GM19025 (cell line): ENCODE measurements around the gene LGALS3.
"Not testable (repeated sequence)": the region's sequence is repeated elsewhere in the genome, so short reads cannot be mapped to it uniquely, and the experiment has no call there.

ENCODE experiments used
- ATAC-seq: cut with Tn5 transposase; IDR thresholded peaks from one replicate; pipeline ENCODE4 v1.9.1; 2021; ENCODE audit warnings: mild to moderate bottlenecking, low read depth, moderate library complexity; ENCODE audit not compliant: unreplicated experiment

LGALS3 gene

GRCh38 chr14:55129086-55129427 lies at the start of gene LGALS3:
Gene LGALS3, plus strand, starts transcription at chr14:55129252. Its CDS starts 8,122 bp downstream, at chr14:55137374.
- ATAC-seq = peak; percentile 76

- ATAC-seq = not testable (repeated sequence)
These were observed 49.1 kb upstream of the LGALS3 start for GRCh38 chr14:55079961-55080360.

GRCh38 chr14:55084401-55085059 lies 44.5 kb upstream of the LGALS3 start:
- ATAC-seq = no peak

GRCh38 chr14:55085060-55085660 lies 43.9 kb upstream of the LGALS3 start:
- no peak for ATAC-seq

GRCh38 chr14:55086938-55087337 lies 42.1 kb upstream of the LGALS3 start:
- ATAC-seq = no peak

GRCh38 chr14:55088356-55088755 lies 40.7 kb upstream of the LGALS3 start:
- ATAC-seq = no peak

- ATAC-seq = no peak
These were observed 36.7 kb upstream of the LGALS3 start for GRCh38 chr14:55092341-55092740.

- no peak for ATAC-seq
These were observed 34.5 kb upstream of the LGALS3 start for GRCh38 chr14:55094292-55095157.

- peak; percentile 65 for ATAC-seq
These were observed 31.0 kb upstream of the LGALS3 start for GRCh38 chr14:55097881-55098560.

GRCh38 chr14:55098561-55098898 lies 30.5 kb upstream of the LGALS3 start:
- no peak for ATAC-seq

- ATAC-seq = no peak
These were observed 29.3 kb upstream of the LGALS3 start for GRCh38 chr14:55099756-55100155.

GRCh38 chr14:55101698-55102097 lies 27.4 kb upstream of the LGALS3 start:
- no peak for ATAC-seq

- ATAC-seq = peak; percentile 68
These were observed 26.9 kb upstream of the LGALS3 start for GRCh38 chr14:55102141-55102621.

- peak; percentile 32 for ATAC-seq
These were observed 25.9 kb upstream of the LGALS3 start for GRCh38 chr14:55103005-55103640.

GRCh38 chr14:55103971-55104954 lies 24.8 kb upstream of the LGALS3 start:
- no peak for ATAC-seq

GRCh38 chr14:55105991-55106390 lies 23.1 kb upstream of the LGALS3 start:
- ATAC-seq = no peak

- ATAC-seq = no peak
These were observed 21.1 kb upstream of the LGALS3 start for GRCh38 chr14:55107766-55108554.

- ATAC-seq = no peak
These were observed 19.2 kb upstream of the LGALS3 start for GRCh38 chr14:55109836-55110235.
